Keratinocyte (primary cell): ENCODE measurements around the gene TPM1. TPM values are rescaled to one million over a fixed set of nuclear protein-coding genes. Genes with fewer than 3 reads are reported as not detected.

Experiments used
- DNase-seq: peaks from one replicate; pipeline ENCODE4 v3.0.0-alpha.2; 2011; ENCODE audit warnings: low read depth, missing footprints, low spot score
- FAIRE-seq: peaks from 2 replicates; lab custom pipeline; 2011; peaks lifted over from hg19 to GRCh38; lab: Jason Lieb, UNC
- H2AFZ ChIP-seq: 2 replicates; pipeline ENCODE4 v1.6.0; 2012; ENCODE audit warnings: low read length, control low read depth, inconsistent platforms; ENCODE audit not compliant: control insufficient read depth
- H3K27ac ChIP-seq: 2 replicates; pipeline ENCODE4 v1.5.1; 2011; ENCODE audit warnings: low read length; ENCODE audit not compliant: control insufficient read depth, insufficient read depth
- H3K27me3 ChIP-seq: 3 replicates; pipeline ENCODE4 v1.6.0; 2011; ENCODE audit warnings: low read length; ENCODE audit not compliant: control insufficient read depth, insufficient read depth; ENCODE audit errors: extremely low read depth
- H3K36me3 ChIP-seq, 2 experiments: 2 replicates in 1 of 2; 3 replicates in 1 of 2; pipeline ENCODE4 v1.5.1; 2011; ENCODE audit warnings: low read length in 2 of 2, mild to moderate bottlenecking in 1 of 2; ENCODE audit not compliant: control insufficient read depth in 2 of 2, insufficient read depth in 2 of 2; ENCODE audit errors: extremely low read depth in 1 of 2
- H3K4me1 ChIP-seq: 3 replicates; pipeline ENCODE4 v1.5.1; 2011; ENCODE audit warnings: low read length; ENCODE audit not compliant: control insufficient read depth, insufficient read depth; ENCODE audit errors: extremely low read depth
- H3K4me2 ChIP-seq: 3 replicates; pipeline ENCODE4 v1.6.0; 2011; ENCODE audit warnings: low read depth, low read length; ENCODE audit not compliant: control insufficient read depth, insufficient read depth; ENCODE audit errors: extremely low read depth
- H3K4me3 ChIP-seq, 3 experiments: fragments of 200-600 bp in 1 of 3; sonication (generic) in 1 of 3; 2 replicates in 2 of 3; 3 replicates in 1 of 3; pipeline ENCODE4 v1.5.1; 2011 to 2016; ENCODE audit warnings: low read length in 3 of 3, mild to moderate bottlenecking in 3 of 3, control low read depth in 2 of 3, inconsistent platforms in 1 of 3, low read depth in 1 of 3, mixed read lengths in 1 of 3, mixed run types in 1 of 3, moderate library complexity in 1 of 3; ENCODE audit not compliant: control insufficient read depth in 2 of 3, insufficient read depth in 2 of 3; ENCODE audit errors: extremely low read depth in 1 of 3
- H3K79me2 ChIP-seq: 2 replicates; pipeline ENCODE4 v1.6.0; 2012; ENCODE audit warnings: low read length; ENCODE audit not compliant: control insufficient read depth, insufficient read depth
- H3K9ac ChIP-seq: 3 replicates; pipeline ENCODE4 v1.6.0; 2011; ENCODE audit warnings: low read length; ENCODE audit not compliant: control insufficient read depth, insufficient read depth; ENCODE audit errors: extremely low read depth
- H3K9me1 ChIP-seq: 3 replicates; pipeline ENCODE4 v1.6.0; 2011; ENCODE audit warnings: low read length; ENCODE audit not compliant: control insufficient read depth, insufficient read depth; ENCODE audit errors: extremely low read depth
- H3K9me3 ChIP-seq: 2 replicates; pipeline ENCODE4 v1.5.1; 2012; ENCODE audit warnings: low read depth, low read length; ENCODE audit not compliant: control insufficient read depth
- H4K20me1 ChIP-seq: 3 replicates; pipeline ENCODE4 v1.6.0; 2011; ENCODE audit warnings: low read length; ENCODE audit not compliant: control insufficient read depth, insufficient read depth; ENCODE audit errors: extremely low read depth
- CTCF ChIP-seq, 3 experiments: IDR thresholded peaks in 1 of 3; conservative IDR thresholded peaks in 1 of 3; optimal IDR thresholded peaks in 1 of 3; 2 replicates in 2 of 3; 3 replicates in 1 of 3; pipeline versions ENCODE3 to v1.5.1; 2011; ENCODE audit warnings: low read length in 3 of 3, mild to moderate bottlenecking in 3 of 3, moderate library complexity in 2 of 3, control low read depth in 1 of 3, inconsistent platforms in 1 of 3; ENCODE audit not compliant: insufficient read depth in 2 of 3; ENCODE audit errors: extremely low read depth in 1 of 3
- EZH2 ChIP-seq: IDR thresholded peaks from one replicate; pipeline ENCODE4 v1.6.1; 2012; ENCODE audit warnings: inconsistent platforms, mild to moderate bottlenecking, low read length, moderate library complexity
- dilution Hi-C: fragments of 300-500 bp; cut with MboI; formaldehyde crosslinking; loops from one replicate; pipeline ENCODE4 v1.7.0; 2020; ENCODE audit warnings: low sequenced_read_pairs; ENCODE audit not compliant: extremely low pct_ligation_motif_present
- polyA plus RNA-seq, 5 experiments: library from polyadenylated mRNA; depleted of rRNA in 3 of 5; stranded (reverse) in 3 of 5; stranded (forward) in 1 of 5; unstranded in 1 of 5; fragments of >200 nt; gene quantifications; 1 replicate in 1 of 5; 2 replicates in 3 of 5; 3 replicates in 1 of 5; pipeline versions ENCODE4 v1.2.1 to v1.2.3, GENCODE V29; 2011 to 2012; ENCODE audit warnings: missing spikeins in 2 of 5, low read depth in 1 of 5, low replicate concordance in 1 of 5

Gene TPM1
- polyA plus RNA-seq, 1 donor (not counting 4 experiments of a cell fraction or from before 2014, with no cell fraction given), result 370 TPM

DNA sequence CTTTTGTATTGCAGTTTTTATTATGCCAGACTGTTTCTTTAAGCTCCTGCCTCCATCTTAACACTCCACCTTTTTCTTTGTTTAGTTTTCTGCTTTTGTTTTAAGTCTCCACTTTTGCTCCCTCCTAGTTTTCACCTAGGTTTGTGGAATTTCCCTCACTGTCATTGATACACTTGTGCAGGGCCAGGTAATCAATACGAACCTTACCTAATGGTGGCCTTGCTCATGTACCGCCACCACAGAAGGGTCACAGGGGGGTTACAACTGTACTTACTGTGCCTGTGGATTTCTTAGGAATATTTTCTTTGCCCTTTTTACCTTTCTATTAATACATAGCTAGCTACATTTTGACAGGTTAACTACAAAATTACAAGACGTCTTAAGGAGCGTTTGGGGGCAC, 43.4 kb upstream of the TPM1 start:
- no peak for DNase-seq
- dilution Hi-C loops, result loop anchor here (10.0 kb wide), 1 partner anchor 74 kb away; no protein-coding TSS in a partner anchor
- Histone ChIP-seq H3K9me1 (peaks cover 3% of the 10 kb centered on the region), H3K9ac (no peak overlapping the region), H3K27me3 (no peaks in the 10 kb centered on the region), H3K4me2 (no peak overlapping the region), H4K20me1 (no peaks in the 10 kb centered on the region), H3K36me3 (no peaks in the 10 kb centered on the region), H3K4me3 (no peak overlapping the region), H2AFZ (no peak overlapping the region), H3K79me2 (no peaks in the 10 kb centered on the region), H3K9me3 (no peaks in the 10 kb centered on the region), H3K4me1 (peaks cover 15% of the 10 kb centered on the region), H3K27ac (no peak overlapping the region)
- TF ChIP-seq CTCF (optimal IDR thresholded peaks at IDR 0.05 in 1 of 3, IDR thresholded peaks at IDR 0.05 in 1 of 3, conservative IDR thresholded peaks at IDR 0.05 in 1 of 3; ENCODE audit: extremely low read depth in 1 of 3, insufficient read depth in 2 of 3, low read length in 3 of 3), result no peak
- TF ChIP-seq EZH2, result no peak
- no peak for FAIRE-seq

DNA sequence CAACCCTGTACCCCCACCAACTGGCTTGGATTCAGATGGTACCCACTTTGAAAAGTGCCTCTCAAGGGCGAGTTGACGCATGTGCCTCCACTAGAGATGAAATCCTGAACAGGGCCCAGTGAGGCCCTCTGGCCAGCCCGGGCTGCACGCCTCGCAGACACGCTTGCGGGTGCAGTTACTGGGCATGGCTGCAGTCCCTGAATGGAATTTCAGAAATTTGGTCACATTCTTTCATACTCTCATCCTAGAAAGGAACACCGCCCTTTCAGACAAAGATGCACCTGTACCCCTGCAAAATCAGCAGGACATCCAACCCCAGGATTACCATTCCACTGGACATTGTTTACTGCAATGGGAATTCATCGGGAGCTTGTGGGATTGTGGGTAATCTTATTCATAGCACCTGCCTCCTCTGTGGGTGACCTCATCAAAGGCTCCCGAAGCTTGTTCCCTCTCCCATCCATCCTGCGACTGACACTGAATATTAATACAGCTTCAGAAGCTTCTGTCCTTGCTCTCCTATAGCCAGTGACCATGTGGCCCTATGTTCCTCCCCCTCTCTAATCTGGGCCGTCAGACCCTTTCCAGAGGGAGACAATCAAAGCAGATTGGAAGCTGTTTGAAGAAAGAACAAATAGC, 42.5 kb upstream of the TPM1 start:
- no peak overlapping the region for H3K4me3 ChIP-seq
- no peaks in the 10 kb centered on the region for H3K27me3 ChIP-seq
- FAIRE-seq (no peak), DNase-seq (no peak)
- H3K4me2 ChIP-seq, result no peak overlapping the region
- H3K79me2 ChIP-seq, result no peaks in the 10 kb centered on the region
- H3K4me1 ChIP-seq, result peaks cover 15% of the 10 kb centered on the region
- no peak overlapping the region for H2AFZ ChIP-seq
- dilution Hi-C loops, result loop anchor here (10.0 kb wide), 1 partner anchor 75 kb away; no protein-coding TSS in a partner anchor
- TF ChIP-seq EZH2 (no peak), CTCF (optimal IDR thresholded peaks at IDR 0.05 in 1 of 3, IDR thresholded peaks at IDR 0.05 in 1 of 3, conservative IDR thresholded peaks at IDR 0.05 in 1 of 3; ENCODE audit: extremely low read depth in 1 of 3, insufficient read depth in 2 of 3, low read length in 3 of 3) (no peak)
- H3K27ac ChIP-seq, result no peak overlapping the region
- no peaks in the 10 kb centered on the region for H3K9me3 ChIP-seq
- H3K36me3 ChIP-seq, result no peaks in the 10 kb centered on the region
- H3K9ac ChIP-seq, result no peak overlapping the region
- peaks cover 3% of the 10 kb centered on the region for H3K9me1 ChIP-seq
- no peaks in the 10 kb centered on the region for H4K20me1 ChIP-seq
